ENCODE data around the gene ABLIM3. TPM values are rescaled to one million over a fixed set of nuclear protein-coding genes. Genes with fewer than 3 reads are reported as not detected.

Gene ABLIM3
- total and polyA plus RNA-seq, 10 of the 15 experiments (the other 5 are each of a cell fraction or from before 2014, with no cell fraction given): 0.03 TPM; not detected in 9

GRCh38 chr5:149195337-149195887 lies 54.1 kb downstream of the ABLIM3 start:
- DNase-seq (ENCODE audit: low read depth, low spot score): no peak
- RAD21 ChIA-PET (ENCODE audit: unreplicated experiment): no interaction called here
- TF ChIP-seq HDGF (IDR thresholded peaks at IDR 0.05): no peak
- no peak for TF ChIP-seq ZNF687 (IDR thresholded peaks at IDR 0.05)
- TF ChIP-seq KAT2A (conservative IDR thresholded peaks at IDR 0.05; ENCODE audit: control insufficient read depth, low read depth, low read length): no peak
- no peak for TF ChIP-seq E4F1 (IDR thresholded peaks at IDR 0.05; ENCODE audit: borderline replicate concordance, partially characterized antibody)
- TF ChIP-seq KLF5 (IDR thresholded peaks at IDR 0.05; ENCODE audit: partially characterized antibody): no peak
- no peak for TF ChIP-seq GABPA (IDR thresholded peaks at IDR 0.05; ENCODE audit: low read depth)
- ATAC-seq: no peak
- Histone ChIP-seq H3K4me1 (ENCODE audit: control insufficient read depth, insufficient read depth, low read length) (no peaks in the 10 kb centered on the region), H3K9me3 (replicated peaks; ENCODE audit: control insufficient read depth, insufficient read depth, low read length) (no peaks in the 10 kb centered on the region), H3K36me3 (ENCODE audit: control insufficient read depth in 2 of 2, insufficient read depth in 2 of 2, low read length in 1 of 2) (no peaks in the 10 kb centered on the region), H3K4me2 (ENCODE audit: control insufficient read depth, insufficient read depth) (no peak overlapping the region), H3K4me3 (no peak overlapping the region), H3K27me3 (replicated peaks in 1 of 2; ENCODE audit: control insufficient read depth in 2 of 2, insufficient read depth in 2 of 2, low read length in 1 of 2) (no peaks in the 10 kb centered on the region; a peak in 2 of 4 replicates), H3K9ac (ENCODE audit: control insufficient read depth, insufficient read depth, low read length) (no peak overlapping the region), H3K79me2 (ENCODE audit: control insufficient read depth, insufficient read depth, low read length) (no peaks in the 10 kb centered on the region), H3K27ac (ENCODE audit: control insufficient read depth, insufficient read depth) (no peak overlapping the region), H2AFZ (ENCODE audit: control insufficient read depth, low read depth, low read length) (no peak overlapping the region), H4K20me1 (ENCODE audit: control insufficient read depth, insufficient read depth) (no peaks in the 10 kb centered on the region)
- in situ Hi-C loops (cut with MboI): no loop called here
- SMC1A ChIA-PET (ENCODE audit: uncharacterized antibody, unreplicated experiment): no interaction called here
- no peak for FAIRE-seq
- BruUV-seq (replicated peaks): no TSS peak
- intact Hi-C loops (cut with micrococcal nuclease; ENCODE audit: unreplicated experiment): no loop called here
- CTCF ChIA-PET: no interaction called here
- 14% methylated on average over 9 of the region's 9 CpGs for WGBS (ENCODE audit: insufficient coverage, insufficient replicate concordance, low lambda C conversion rate, missing lambda C conversion rate)
- POLR2A ChIA-PET: no interaction called here
